ACC112 (cell line): Measurements from ENCODE around the gene NR1D1.

ENCODE experiments used
- H2AFZ ChIP-seq: fragments of 200-600 bp; sonication (generic); one replicate; pipeline ENCODE4 v1.6.0; 2017; ENCODE audit warnings: antibody characterized with exemption, low read length; ENCODE audit not compliant: unreplicated experiment
- H3K27ac ChIP-seq: fragments of 200-600 bp; sonication (generic); 2 replicates; pipeline ENCODE4 v1.5.1; 2014; ENCODE audit warnings: low read depth, mild to moderate bottlenecking, antibody characterized with exemption, low read length, moderate library complexity
- H3K27me3 ChIP-seq: fragments of 200-600 bp; sonication (generic); 2 replicates; pipeline ENCODE4 v1.6.1; 2014; ENCODE audit warnings: mild to moderate bottlenecking, antibody characterized with exemption, low read length, moderate library complexity, mixed read lengths; ENCODE audit not compliant: insufficient read depth
- H3K36me3 ChIP-seq: fragments of 200-600 bp; sonication (generic); 2 replicates; pipeline ENCODE4 v1.6.1; 2016; ENCODE audit warnings: mild to moderate bottlenecking, antibody characterized with exemption, low read length, moderate library complexity, mixed read lengths; ENCODE audit not compliant: insufficient read depth
- H3K4me1 ChIP-seq: fragments of 200-600 bp; sonication (generic); one replicate; pipeline ENCODE4 v1.6.1; 2016; ENCODE audit warnings: low read length, mixed read lengths; ENCODE audit not compliant: insufficient read depth, unreplicated experiment, control insufficient read depth
- H3K4me3 ChIP-seq: fragments of 200-600 bp; sonication (generic); 2 replicates; pipeline ENCODE4 v1.5.1; 2014; ENCODE audit warnings: mild to moderate bottlenecking, low read depth, low read length
- H3K79me2 ChIP-seq: fragments of 200-600 bp; sonication (generic); one replicate; pipeline ENCODE4 v1.6.0; 2016; ENCODE audit warnings: low read length; ENCODE audit not compliant: control insufficient read depth, unreplicated experiment, insufficient read depth

The NR1D1 gene

GRCh38 chr17:40111221-40112128 lies 11.1 kb upstream of the NR1D1 start:
- Histone ChIP-seq H3K27ac (peak overlapping the region; percentile 84), H3K4me1 (peaks cover 66% of the 10 kb centered on the region)

GRCh38 chr17:40110026-40110845 lies 9.8 kb upstream of the NR1D1 start:
- peak overlapping the region; percentile 36 for H3K4me3 ChIP-seq

More at GRCh38 chr17:40111221-40112128, 11.1 kb upstream of the NR1D1 start:
- no peaks in the 10 kb centered on the region for H3K27me3 ChIP-seq
- H2AFZ ChIP-seq: peak overlapping the region; percentile 62
- H3K79me2 ChIP-seq: no peaks in the 10 kb centered on the region
- H3K4me3 ChIP-seq: peak overlapping the region; percentile 36
- no peaks in the 10 kb centered on the region for H3K36me3 ChIP-seq

GRCh38 chr17:40108970-40109824 lies 8.8 kb upstream of the NR1D1 start:
- H3K4me1 ChIP-seq: peaks cover 60% of the 10 kb centered on the region
- no peaks in the 10 kb centered on the region for H3K79me2 ChIP-seq
- H3K4me3 ChIP-seq: no peak overlapping the region
- no peaks in the 10 kb centered on the region for H3K36me3 ChIP-seq
- H3K27me3 ChIP-seq: no peaks in the 10 kb centered on the region
- H2AFZ ChIP-seq: no peak overlapping the region
- H3K27ac ChIP-seq: peak overlapping the region; percentile 84

More at GRCh38 chr17:40110026-40110845, 9.8 kb upstream of the NR1D1 start:
- Histone ChIP-seq H3K79me2 (no peaks in the 10 kb centered on the region), H3K27ac (peak overlapping the region; percentile 84), H2AFZ (no peak overlapping the region), H3K36me3 (no peaks in the 10 kb centered on the region), H3K4me1 (peaks cover 66% of the 10 kb centered on the region), H3K27me3 (no peaks in the 10 kb centered on the region)

GRCh38 chr17:40107522-40108174 lies 7.3 kb upstream of the NR1D1 start:
- H3K27me3 ChIP-seq: no peaks in the 10 kb centered on the region
- no peak overlapping the region for H2AFZ ChIP-seq
- peaks cover 57% of the 10 kb centered on the region for H3K4me1 ChIP-seq
- H3K4me3 ChIP-seq: peak overlapping the region; percentile 30; the same call in 1 of the 2 replicates
- H3K27ac ChIP-seq: peak overlapping the region; percentile 54; the same call in 1 of the 2 replicates
- no peaks in the 10 kb centered on the region for H3K79me2 ChIP-seq
- no peaks in the 10 kb centered on the region for H3K36me3 ChIP-seq

DNA sequence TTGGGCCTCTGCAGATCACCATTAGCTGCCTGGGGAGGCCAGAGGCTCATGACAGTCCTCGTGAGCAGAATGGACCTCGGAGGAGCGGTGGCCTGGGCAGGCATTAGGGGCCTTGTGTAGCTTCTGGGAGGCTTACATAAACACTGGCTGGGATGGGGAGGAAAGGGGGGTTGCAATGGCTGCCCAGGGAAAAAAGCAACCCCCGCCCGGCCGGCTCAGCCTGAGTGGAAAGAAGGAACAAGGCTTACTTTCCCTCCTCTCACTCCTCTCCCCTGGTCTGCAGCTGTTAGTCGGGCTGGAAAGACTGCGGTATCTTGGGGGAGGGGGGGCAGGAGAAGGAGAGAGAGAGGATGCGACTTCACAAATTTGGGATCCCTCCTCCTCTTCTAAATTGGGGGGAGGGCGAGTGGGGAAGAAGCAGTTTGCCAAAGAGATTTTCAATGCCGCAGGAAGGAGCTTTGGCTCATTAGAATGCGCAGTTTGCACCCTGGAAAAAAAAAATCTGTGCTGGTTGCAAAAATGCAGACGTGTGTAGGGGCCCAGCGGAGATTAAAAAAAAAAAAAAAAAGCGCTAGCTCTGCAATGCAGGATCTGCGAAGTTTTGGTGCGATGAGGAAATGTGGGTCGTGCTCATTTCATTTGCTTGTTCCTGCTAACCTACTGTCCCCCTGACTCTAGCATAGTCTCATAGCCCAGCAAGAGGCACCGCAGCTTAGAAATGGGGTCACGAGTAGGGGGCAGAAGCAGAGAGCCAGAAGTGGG lies 6.6 kb upstream of the NR1D1 start:
- H3K4me1 ChIP-seq: peaks cover 51% of the 10 kb centered on the region
- H3K79me2 ChIP-seq: no peaks in the 10 kb centered on the region
- no peaks in the 10 kb centered on the region for H3K36me3 ChIP-seq
- no peak overlapping the region for H2AFZ ChIP-seq
- no peaks in the 10 kb centered on the region for H3K27me3 ChIP-seq
- no peak overlapping the region for H3K27ac ChIP-seq
- H3K4me3 ChIP-seq: no peak overlapping the region

- H3K79me2 ChIP-seq: no peaks in the 10 kb centered on the region
- H3K36me3 ChIP-seq: no peaks in the 10 kb centered on the region
- no peak overlapping the region for H3K27ac ChIP-seq
- no peaks in the 10 kb centered on the region for H3K27me3 ChIP-seq
- no peak overlapping the region for H2AFZ ChIP-seq
- H3K4me3 ChIP-seq: no peak overlapping the region
- H3K4me1 ChIP-seq: peaks cover 53% of the 10 kb centered on the region
Measured at GRCh38 chr17:40105861-40106759, 5.7 kb upstream of the NR1D1 start.

DNA sequence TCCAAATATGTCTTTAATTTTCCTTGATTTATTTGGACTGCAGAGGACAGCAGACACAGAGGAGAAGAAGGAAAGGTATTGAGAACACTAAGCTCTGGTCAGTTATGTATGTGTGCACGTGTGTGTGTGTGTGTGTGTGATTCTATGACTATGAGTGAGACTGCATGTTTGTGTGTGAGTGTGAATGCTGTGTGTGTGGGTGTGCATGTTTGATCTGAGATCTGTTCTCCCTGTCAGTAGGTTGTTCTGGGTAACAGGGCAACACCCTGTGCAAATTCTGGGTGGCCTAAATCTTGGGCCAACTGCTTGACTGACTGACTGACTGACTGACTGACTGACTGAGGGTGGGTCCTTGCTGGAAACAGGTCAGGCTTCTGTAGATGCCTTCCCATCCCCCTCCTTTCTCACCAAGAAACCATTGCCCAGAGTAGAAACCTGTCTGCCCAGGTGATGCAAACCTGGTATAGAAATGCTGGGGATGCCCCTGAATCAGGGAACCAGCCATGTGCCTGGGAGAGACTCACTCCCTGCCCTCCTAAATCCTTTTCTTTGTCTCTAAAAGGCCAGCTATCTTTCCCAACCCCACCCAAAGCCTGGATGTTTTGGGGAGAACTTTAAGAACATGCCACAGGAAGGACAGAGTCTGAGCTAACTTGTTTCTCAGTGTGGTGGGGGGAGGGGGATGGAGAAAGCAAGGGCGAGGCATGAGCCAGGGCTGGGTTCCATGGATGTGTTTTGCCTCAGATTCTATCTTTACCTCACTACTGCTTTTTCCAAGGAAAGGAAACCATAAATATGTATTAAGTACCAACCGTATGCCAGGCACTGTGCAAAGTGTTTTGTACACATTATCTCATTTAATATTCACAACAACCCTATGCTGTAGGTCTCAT lies 4.5 kb upstream of the NR1D1 start:
- Histone ChIP-seq H3K4me3 (no peak overlapping the region), H3K4me1 (peaks cover 40% of the 10 kb centered on the region), H3K36me3 (no peaks in the 10 kb centered on the region), H3K27ac (no peak overlapping the region), H2AFZ (no peak overlapping the region), H3K79me2 (peaks cover 3% of the 10 kb centered on the region), H3K27me3 (no peaks in the 10 kb centered on the region)

DNA sequence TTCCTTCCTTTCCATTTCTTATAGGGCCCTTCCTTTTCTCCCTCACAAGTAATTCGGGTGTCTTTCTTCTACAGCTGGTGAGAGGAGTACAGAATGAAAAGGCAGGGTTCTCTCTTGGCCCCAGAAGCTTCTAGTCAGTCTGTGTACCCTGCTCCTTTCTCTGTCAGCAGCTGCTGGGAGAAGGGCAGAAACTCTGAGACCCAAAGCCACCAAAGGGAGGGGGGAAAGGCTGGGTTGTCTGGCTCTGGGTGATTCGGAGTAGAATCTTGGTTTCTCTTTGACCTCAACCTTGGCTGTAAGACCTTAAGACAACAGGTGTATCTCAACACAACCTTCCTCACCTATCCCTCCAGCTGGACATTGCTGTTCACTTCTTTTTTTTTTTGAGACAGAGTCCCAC lies 3.3 kb upstream of the NR1D1 start:
- H3K27ac ChIP-seq: no peak overlapping the region

More for the DNA sequence above, 3.3 kb upstream of the NR1D1 start:
- no peak overlapping the region for H3K4me3 ChIP-seq
- H3K79me2 ChIP-seq: peaks cover 8% of the 10 kb centered on the region
- H3K27me3 ChIP-seq: no peaks in the 10 kb centered on the region
- H3K4me1 ChIP-seq: peaks cover 35% of the 10 kb centered on the region
- no peaks in the 10 kb centered on the region for H3K36me3 ChIP-seq
- no peak overlapping the region for H2AFZ ChIP-seq
